HG03108 (cell line): ENCODE results near the gene STAT5B.
A peak's percentile ranks its signal among the peaks of the same experiment; 100 is the strongest.
"Not testable (repeated sequence)": the region's sequence is repeated elsewhere in the genome, so short reads cannot be mapped to it uniquely, and the experiment has no call there.

Source experiments
- ATAC-seq: cut with Tn5 transposase; IDR thresholded peaks from one replicate; pipeline ENCODE4 v1.9.1; 2021; ENCODE audit warnings: moderate library complexity; ENCODE audit not compliant: unreplicated experiment

The STAT5B gene

DNA sequence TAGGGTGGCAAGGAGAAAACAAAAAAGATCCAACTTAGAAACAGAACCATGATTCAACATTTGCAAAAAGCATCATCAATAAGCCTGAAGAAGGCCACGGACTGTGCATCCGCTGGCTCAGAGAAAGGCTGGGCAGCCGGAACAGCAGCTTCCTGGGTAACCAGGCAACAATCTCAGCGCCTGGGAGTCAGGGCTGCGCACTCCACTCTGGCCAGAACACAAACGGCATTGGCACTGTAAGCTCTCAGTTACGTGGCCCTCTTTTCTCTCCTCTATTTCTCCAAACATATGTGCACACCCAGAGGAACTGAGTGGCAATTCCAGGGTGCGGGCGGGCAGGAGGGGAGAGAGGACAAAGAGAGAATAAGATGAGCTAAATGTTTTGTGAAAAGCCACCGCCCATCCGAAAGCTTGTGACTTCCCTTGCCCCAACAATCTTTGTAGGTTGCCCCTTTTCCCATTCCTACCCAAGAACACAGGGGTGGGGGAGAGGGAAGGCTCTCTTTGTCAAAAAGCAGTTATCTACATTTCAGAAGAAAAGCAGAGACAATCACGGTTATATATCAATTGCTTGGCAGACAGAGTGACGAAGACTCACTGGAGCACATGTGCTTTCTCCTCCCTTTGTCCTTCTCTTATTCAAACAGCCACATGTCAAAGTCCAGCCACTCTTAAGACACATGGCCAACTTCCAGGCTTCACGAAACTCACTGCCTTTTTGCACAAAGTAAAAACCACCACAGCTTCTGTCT lies 75.3 kb downstream of the STAT5B start:
- no peak for ATAC-seq

DNA sequence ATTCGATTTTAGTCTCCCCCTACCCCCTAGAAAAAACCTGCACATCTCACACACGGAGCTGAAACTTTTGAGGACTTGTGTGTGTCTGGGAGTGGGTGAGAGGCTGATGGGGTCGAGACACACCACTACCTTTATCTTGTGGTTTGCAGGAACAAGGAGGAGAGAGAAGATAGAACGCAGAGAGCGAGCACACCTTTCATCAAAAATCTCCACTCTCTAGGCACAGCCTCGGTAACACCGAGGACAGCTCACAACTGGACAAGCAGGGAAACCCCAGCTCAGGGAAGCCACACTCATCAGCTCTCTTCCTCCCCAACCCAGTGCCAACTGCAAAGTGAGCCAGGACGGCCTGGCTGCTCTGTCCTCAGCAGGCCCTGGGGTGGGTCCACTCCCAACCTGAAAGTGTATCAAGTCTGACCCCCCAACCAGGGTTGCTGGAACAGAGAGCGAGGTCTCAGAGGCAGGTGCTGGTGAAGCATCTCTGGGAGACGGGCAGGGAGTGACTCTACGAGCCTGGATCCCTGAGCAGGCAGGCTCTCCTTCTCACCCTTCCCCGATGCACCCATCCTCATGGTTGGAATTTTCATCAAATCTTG lies 76.7 kb downstream of the STAT5B start:
- no peak for ATAC-seq

DNA sequence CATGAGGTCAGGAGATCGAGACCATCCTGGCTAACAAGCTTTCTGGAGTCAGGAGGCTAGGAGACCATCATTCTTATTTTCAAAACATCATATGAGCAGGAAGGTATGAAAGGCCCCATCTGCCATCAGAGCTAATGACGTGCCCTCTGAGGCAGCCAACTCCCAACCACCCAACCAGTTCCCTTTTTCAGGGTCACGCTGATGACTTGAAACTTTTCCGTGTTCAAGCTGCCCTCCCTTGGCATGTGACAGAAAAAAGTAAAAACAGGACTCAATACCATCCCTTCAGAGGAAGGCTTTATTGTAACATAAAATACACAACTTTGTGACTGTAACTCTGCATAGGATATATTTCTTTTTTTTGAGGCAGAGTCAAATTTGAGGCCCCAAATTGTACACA lies 77.3 kb downstream of the STAT5B start:
- no peak for ATAC-seq

DNA sequence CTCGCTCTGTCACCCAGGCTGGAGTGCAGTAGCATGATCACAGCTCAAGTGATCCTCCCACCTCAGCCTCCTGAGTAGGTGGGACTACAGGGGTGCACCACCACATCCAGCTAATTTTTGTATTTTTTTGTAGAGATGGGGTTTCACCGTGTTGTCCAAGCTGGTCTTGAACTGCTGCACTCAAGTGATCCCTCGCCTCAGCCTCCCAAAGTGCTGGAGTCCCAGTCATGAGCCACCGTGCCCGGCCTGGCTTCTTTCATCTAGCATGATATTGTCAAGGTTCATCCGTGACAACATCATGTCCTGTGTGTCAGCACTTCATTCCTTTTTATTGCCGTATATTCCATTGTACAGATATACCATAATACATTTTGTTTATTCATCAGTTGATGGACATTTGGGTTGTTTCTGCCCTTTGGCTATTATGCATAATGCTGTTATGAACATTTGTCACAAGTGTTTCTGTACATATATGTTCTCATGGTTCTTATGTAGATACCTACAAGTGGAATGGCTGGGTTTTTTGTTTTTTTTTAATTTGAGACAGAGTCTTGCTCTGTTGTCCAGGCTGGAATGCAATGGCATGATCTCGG lies 78.5 kb downstream of the STAT5B start:
- no peak for ATAC-seq

DNA sequence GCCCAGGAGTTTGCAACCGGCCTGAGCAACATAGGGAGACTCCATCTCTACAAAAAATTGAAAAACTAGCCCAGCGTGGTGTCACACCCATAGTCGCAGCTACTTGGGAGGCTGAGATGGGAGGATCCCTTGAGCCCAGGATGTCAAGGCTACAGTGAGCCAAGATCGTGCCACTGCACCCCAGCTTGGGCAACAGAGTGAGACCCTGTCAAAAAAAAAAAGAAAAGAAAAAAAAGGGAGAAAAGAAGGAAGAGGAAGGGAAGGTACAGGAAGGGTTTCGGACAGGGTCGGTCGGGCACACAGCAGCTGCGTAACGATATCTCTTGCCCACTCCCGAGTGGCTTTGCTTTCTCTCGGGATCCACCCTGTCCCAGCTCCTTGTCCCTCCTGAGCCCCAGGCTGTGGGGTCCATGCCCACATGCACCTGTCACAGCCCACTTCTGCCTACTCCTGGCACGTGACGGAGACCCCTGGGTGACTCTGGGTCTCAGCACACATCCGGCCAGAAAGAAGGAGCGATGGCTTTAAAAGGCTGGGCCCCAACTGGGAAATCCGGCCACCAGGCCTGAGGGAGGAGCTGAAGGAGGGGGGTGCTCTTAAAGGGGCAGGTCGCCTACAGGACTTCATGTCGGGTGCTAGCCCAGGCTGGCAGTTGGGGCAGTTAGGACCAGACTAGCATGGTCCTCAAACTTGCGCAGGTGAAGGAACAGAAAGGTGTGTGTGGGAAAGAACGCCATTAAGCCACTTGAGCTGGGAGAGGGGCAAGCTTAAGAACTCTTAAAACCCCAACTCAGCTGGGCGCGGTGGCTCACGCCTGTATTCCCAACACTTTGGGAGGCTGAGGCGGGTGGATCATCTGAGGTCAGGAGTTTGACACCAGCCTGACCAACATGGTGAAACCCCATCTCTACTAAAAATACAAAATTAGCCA lies 82.0 kb downstream of the STAT5B start, which contains the start of gene GHDC:
Gene GHDC, minus strand, starts transcription at position 526 of the 931 bp plus-strand sequence. CDS start 913 bp downstream, outside the sequence.
- peak; percentile 91 for ATAC-seq

DNA sequence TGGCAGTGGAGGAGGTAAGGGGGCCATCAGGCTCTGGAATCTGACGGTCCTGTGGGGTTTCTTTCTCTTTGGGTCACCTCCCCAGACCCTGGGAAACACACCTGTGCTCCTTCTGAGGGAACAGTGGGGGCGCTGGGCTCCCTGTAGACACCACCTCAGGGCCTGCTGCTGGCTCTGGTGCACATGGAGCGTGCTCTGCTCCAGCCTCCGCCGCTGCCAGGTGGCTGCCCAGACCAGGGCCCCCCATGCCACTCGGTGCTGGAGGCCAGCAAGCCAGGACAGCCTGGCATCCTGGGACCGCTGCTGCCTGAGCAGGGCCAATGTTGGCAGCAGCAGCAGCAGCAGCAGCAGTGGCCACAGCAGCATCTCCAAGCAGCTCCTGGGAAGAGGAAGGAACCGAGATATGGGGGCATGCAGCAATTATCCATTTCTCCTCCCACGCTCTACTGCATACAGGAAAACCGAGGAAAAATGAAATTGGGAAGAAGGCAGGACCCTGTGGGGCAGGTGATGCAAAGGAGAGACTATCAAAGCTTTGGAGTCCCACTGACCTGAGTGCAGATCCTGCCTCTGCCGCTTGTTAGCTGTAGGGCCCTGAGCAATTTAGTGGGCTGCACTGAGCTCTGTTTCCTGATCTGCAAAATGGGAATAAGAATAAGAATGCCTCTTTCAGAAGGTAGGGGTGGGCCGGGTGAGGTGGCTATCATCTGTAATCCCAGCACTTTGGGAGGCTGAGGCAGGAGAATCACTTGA lies 82.8 kb downstream of the STAT5B start:
- ATAC-seq = no peak

DNA sequence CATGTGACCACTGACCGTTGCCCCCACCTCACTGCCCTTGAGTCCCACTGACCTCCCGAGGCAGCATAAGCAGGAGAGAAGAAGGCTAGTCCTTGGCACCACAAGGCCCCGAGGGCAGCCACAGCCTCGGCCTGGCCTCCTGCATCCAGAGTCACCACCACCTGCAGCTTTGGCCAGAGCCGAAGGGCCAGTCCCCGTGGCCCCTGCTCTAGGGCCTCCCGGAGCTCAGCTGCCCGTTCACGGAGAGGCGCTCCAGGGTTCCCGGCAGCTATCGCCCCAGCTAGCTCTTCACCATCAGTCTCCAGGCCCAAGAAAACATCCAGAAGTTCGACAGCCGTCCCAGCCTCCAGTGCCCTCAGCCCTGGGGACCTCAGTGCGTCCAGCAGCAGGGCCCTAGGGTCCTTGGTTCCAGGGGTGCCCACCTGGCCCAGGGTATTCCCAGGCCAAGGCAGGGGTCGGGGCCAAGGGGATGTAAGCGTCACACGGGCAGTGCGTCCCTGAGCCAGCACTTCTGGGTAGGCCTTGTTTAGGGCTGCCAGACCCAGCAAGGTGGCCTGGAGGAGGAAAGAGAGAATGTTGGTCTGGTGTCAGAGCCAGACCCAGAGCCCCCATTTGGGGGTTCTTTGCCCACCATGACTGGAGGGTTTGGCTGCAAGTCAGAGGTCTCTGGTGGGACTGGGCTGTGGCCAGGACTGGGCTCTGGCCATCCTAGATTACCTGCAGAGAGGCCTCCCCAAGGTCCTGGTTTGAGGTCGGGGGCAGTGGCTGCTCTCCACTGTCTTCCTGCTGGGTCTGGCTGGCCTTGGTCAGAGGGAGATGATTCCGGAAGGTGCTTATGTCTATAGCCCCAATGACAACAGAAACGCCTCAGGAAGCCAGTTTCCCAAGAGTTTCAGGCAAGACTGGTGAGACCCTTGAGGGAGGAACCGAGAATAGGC lies 83.7 kb downstream of the STAT5B start:
- no peak for ATAC-seq

DNA sequence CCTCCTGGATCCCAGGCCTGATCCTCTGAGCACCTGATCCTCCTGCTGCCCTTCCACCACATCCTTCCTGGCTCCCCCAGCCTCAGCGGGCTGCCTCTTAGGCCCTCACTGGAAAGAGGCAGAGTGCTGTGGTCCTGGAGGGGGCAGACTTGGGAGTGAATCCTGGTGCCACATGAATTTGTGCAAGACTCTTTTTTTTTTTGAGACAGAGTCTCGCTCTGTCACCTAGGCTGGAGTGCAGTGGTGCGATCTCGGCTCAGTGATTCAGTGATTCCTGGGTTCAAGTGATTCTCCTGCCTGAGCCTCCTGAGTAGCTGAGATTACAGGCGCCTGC lies 84.9 kb downstream of the STAT5B start:
- no peak for ATAC-seq

DNA sequence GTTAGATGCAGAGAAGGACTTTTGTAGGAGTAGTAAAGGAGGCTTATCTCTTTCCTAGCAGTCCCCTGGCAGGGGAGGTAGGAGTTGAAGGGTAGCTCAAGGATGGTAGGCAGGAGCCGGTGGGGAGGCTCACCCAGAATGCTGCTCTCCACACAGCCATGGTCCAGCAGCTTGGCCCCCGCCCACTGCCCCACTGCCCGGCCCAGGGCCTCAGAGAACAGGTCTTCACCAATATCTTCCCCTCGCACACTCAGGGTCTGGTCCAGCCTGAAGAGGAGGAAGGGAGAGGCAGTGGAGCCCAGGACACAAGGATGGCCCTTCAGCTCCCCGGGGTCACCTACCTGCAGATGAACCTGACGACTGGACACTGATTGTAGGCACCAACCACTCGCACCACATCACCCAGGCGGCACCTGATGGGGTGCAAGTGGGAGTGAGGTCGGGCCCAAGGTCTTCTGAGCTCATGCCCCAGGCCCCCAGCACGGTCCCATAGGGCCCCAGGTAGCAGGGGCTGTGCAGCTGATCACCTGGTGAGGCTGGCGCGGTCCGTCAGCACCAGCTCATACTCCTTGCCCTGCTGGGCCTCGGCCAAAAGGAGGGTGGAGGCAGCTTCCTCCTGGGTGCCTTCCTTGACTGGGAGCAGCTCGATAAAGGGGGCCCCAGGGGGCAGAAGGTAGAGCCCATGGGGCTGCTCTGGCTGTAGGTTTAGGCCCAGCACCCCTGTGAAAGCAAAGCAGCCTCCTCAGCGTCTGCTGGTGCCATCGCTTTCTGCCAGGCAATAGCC lies 85.5 kb downstream of the STAT5B start:
- no peak for ATAC-seq

DNA sequence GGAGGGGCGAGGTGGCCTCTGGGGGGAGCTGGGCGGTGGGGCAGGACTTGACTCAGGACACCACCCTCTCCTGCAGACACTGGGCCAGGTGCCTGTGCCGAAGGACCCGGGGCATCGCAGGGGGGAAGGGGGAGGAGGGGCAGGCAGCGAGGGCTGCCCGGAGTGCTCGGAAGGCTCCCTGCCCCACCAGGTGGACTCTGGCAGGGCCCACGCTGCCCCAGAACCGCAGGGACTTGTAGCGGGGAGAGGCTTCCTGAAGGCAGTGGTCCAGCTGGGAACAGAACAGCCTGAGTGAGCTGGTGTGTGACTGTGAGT lies 86.6 kb downstream of the STAT5B start:
- no peak for ATAC-seq

DNA sequence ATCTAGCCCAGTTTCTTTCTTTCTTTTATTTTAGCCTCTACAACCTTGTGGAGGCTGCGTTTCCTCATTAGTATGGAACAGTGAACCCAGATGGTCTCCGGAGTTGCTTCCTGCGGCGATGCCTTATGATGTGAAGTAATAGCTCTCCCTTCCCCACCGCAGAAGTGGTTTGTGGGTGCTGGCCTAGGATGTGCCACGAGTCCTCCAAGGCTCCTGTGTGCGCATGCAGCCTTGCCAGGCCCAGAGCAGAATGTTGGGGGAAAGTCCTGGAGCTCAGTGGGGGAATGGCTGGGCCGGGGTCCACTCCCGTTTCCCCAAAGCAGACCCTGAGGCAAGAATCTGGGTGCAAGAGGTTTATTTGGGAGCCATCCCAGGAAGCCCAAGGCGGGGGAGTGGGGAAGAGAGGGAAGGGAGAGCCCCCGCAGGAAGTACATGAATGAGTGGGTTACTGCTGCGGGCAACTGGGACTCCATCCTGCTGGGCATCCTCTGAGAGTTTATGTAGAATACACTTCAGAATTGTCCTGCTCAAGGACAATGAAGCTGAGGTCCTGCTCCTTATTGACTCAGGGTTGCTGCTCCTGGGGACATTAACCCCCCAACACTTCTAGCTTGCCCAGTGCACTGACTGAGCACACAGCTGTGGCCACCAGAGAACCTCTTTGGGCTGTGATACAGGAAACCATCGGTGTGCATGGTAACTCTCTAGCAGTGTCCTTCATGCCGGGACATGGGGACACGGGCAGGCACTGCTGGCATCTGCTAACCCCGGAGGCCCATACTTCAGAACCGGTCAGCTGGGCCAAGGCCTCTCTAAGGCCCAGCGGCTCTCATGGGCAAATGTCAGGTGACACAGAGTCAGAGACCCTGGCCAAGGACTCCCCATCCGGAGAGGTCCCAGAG lies 87.2 kb downstream of the STAT5B start:
- no peak for ATAC-seq

DNA sequence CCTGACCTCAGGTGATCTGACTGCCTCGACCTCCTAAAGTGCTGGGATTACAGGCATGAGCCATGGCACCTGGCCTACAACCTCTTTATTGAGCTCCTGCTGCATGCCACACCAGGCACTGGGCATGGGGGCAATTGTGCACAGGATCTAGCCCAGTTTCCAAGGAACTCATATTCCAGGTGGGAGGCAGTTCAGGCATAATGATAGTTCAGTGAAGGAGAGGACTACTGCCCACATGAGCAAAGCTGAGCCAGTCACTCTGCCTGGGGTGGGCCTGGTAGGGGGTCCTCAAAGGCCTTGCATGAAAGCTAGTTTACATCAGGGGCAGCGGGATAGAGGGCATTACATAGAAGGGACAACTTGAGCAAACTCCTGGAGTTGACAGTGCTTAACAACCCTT lies 88.4 kb downstream of the STAT5B start:
- no peak for ATAC-seq

DNA sequence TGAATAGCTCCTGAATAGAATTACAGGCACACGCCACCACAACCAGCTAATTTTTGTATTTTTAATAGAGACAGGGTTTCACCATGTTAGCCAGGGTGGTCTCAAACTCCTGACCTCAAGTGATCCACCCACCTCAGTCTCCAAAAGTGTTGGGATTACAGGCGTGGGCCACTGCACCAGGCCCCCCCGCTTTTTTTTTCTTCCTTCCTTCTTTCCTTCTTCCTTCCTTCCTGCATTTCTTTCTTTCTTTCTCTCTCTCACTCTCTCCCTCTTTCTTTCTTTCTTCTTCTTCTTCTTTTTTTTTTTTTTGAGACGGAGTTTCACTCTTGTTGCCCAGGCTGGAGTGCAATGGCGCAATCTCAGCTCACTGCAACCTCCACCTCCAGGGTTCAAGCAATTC lies 90.0 kb downstream of the STAT5B start:
- ATAC-seq = not testable (repeated sequence)

DNA sequence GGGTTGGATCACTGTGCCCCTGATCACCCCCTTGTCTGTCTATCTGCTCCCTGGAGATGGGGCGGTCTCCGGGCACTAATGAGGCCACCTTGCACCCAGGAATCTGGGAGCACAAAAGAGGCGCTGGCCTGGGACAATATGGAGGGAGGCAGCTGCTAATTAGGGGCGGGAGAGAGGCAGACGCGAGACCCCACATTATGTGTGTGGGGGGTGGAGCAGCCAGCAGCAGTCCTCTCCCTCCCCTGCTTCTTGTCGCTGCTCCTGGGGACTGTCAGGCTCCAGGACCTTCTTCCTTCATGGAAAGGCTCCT lies 90.6 kb downstream of the STAT5B start:
- ATAC-seq = no peak

DNA sequence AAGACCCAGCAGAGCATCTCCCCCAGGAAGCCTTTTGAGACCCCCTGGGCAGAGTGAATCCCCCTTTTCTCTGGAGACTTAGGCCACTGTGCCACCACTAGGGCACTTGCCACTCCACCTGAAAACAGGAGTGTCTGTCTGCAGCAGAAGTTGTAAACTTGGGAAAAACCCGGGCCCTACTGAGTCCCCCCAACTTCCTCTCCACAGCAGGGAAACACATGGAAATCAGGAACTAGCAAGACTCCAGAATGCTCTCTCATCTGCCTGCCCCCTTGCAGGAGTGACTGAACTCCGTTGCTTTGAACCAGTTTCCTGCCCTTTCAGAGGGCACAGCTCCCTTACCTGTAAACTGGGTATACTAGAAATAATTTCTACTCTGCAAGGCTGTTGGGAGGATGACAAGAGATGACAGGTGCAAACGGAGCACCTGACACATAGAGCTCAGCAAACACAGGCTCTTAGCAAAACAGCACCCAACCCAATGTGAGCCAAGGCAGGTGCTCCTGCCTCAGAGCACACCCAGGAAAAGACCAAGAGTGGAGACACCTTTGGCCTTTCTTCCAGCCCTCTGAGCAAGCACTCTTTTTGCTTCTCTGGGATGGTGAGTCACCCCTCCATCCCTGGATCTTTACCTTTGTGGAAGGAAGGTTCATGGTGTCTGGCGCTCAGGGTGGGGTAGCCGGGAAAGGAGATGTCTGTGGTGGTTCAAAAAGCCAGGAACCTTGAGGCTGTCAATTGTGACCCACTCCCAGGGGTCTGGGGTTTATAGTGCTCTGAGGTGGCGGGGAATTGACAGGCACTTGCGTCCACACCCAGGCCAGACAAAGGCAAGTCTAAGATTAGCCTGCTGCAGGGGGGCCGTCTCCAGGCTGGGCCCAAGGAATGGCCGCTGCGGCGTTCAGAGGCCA lies 91.2 kb downstream of the STAT5B start, which contains the start of gene HCRT:
Gene HCRT, minus strand, starts transcription at position 740 of the 908 bp plus-strand sequence. Its CDS starts 87 bp downstream, at position 653.
- no peak for ATAC-seq

DNA sequence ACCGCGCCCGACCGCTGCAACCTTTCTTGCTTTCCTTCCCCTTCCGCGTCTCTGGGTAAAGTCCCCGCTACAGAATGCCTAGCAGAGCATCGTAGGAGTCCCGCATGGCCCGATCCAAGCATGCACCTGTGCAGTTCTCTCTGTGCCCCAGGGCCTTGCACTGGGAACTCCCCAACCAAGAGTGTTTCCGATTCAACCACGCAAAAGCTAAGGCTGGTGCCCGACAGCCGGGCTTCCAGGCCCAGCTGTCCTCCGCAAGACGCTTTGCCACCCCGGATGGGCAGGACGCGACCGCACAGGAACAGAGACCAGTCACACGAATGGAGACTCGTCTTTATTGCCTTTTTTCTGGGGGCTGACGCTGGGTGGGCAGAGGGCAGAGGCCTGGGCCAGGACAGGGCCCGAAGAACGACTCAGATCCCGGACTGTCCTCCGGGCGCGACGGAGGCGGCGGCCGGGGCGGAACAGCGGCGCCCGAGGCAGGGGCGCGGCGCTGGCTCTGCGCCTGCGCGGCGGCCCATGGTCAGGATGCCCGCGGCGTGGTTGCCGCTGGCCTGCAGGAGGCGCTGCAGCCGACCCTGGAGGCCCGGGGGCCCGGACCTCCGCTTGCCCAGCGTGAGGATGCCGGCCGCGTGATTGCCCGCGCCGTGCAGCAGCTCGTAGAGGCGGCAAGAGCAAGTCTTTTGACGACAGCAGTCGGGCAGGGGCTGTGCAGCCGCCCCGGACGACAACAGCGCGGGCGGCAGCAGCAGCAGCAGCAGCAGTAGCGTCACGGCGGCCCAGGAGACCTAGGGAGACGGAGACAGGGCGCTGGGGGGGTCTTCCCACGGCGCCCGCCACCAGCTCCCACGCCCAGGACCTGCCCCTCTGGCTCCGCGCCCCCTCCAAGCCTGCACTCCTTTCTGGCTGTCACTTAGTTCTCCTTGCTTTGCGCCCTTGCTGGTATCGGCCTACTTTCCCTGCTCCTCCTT lies 92.2 kb downstream of the STAT5B start:
- peak; percentile 52 for ATAC-seq
